SK-N-SH (cell line): Measurements from ENCODE around the gene CARD6. TPM values are rescaled to one million over a fixed set of nuclear protein-coding genes. Genes with fewer than 3 reads are reported as not detected.

Source experiments
- CTCF ChIA-PET: fragments of 300-600, 350-600 bp; formaldehyde crosslinking; extraction: SDS; loops from one replicate; lab custom pipeline; 2021; lab: Yijun Ruan, JAX
- POLR2A ChIA-PET: fragments of 350-600 bp; sonication (Branson Sonifier 250); formaldehyde crosslinking; extraction: SDS; loops from one replicate; lab custom pipeline; 2020; ENCODE audit warnings: antibody characterized with exemption, inconsistent platforms; lab: Yijun Ruan, JAX
- DNase-seq: peaks from one replicate; pipeline ENCODE4 v3.0.0; 2012
- H2AFZ ChIP-seq: fragments of 200-600 bp; sonication (generic); 2 replicates; pipeline ENCODE4 v1.8.1; 2016; ENCODE audit warnings: antibody characterized with exemption, mild to moderate bottlenecking, low read depth
- H3F3A ChIP-seq: fragments of 200-600 bp; sonication (generic); replicated peaks from 2 replicates; pipeline ENCODE3; 2016; ENCODE audit warnings: antibody characterized with exemption, mild to moderate bottlenecking; ENCODE audit not compliant: insufficient read depth
- H3K27ac ChIP-seq, 2 experiments: fragments of 200-500 bp in 1 of 2; fragments of 200-600 bp in 1 of 2; sonication (Bioruptor generic) in 1 of 2; sonication (generic), shearing (Covaris generic) in 1 of 2; 2 replicates each; pipeline versions ENCODE4 v1.5.1 to v1.6.1; 2014 to 2016; ENCODE audit warnings: low read depth in 2 of 2, inconsistent platforms in 1 of 2, low read length in 1 of 2, mild to moderate bottlenecking in 1 of 2, mixed read lengths in 1 of 2
- H3K27me3 ChIP-seq: fragments of 200-600 bp; sonication (generic), shearing (Covaris generic); 2 replicates; pipeline ENCODE4 v1.6.1; 2016; ENCODE audit warnings: mixed run types; ENCODE audit not compliant: insufficient read depth
- H3K36me3 ChIP-seq, 2 experiments: fragments of 200-500 bp in 1 of 2; fragments of 200-600 bp in 1 of 2; sonication (Bioruptor generic) in 1 of 2; sonication (generic) in 1 of 2; replicated peaks in 1 of 2; 2 replicates each; pipeline versions ENCODE3 to v1.5.1; 2014 to 2016; ENCODE audit warnings: low read length in 1 of 2, mild to moderate bottlenecking in 1 of 2; ENCODE audit not compliant: insufficient read depth in 2 of 2, control insufficient read depth in 1 of 2
- H3K4me1 ChIP-seq, 2 experiments: fragments of 200-500 bp in 1 of 2; fragments of 200-600 bp in 1 of 2; sonication (Bioruptor generic) in 1 of 2; sonication (generic), shearing (Covaris generic) in 1 of 2; 2 replicates each; pipeline versions ENCODE4 v1.5.1 to v1.6.1; 2014 to 2016; ENCODE audit warnings: low read depth in 1 of 2, low read length in 1 of 2, mixed run types in 1 of 2; ENCODE audit not compliant: insufficient read depth in 2 of 2, control insufficient read depth in 1 of 2
- H3K4me2 ChIP-seq: fragments of 200-600 bp; sonication (generic), shearing (Covaris generic); 2 replicates; pipeline ENCODE4 v1.6.1; 2017; ENCODE audit warnings: mixed run types
- H3K4me3 ChIP-seq, 2 experiments: fragments of 200-500 bp in 1 of 2; fragments of 200-600 bp in 1 of 2; sonication (Bioruptor generic) in 1 of 2; sonication (generic), shearing (Covaris generic) in 1 of 2; 2 replicates each; pipeline versions ENCODE4 v1.5.1 to v1.8.1; 2014 to 2016; ENCODE audit warnings: low read depth in 2 of 2, inconsistent platforms in 1 of 2, low read length in 1 of 2, mild to moderate bottlenecking in 1 of 2, mixed read lengths in 1 of 2, moderate library complexity in 1 of 2
- H3K79me2 ChIP-seq: fragments of 200-600 bp; sonication (generic); 2 replicates; pipeline ENCODE4 v1.8.1; 2017; ENCODE audit warnings: mild to moderate bottlenecking; ENCODE audit not compliant: insufficient read depth
- H3K9ac ChIP-seq: fragments of 200-600 bp; sonication (generic); 2 replicates; pipeline ENCODE4 v1.6.1; 2017; ENCODE audit warnings: mixed run types
- H3K9me2 ChIP-seq: fragments of 200-600 bp; sonication (generic); 2 replicates; pipeline ENCODE4 v1.6.1; 2017; ENCODE audit warnings: mixed run types
- H3K9me3 ChIP-seq: fragments of 200-600 bp; sonication (generic); 2 replicates; pipeline ENCODE4 v1.6.1; 2017; ENCODE audit warnings: mixed run types, mild to moderate bottlenecking, moderate library complexity
- H4K20me1 ChIP-seq: fragments of 200-600 bp; sonication (generic); 2 replicates; pipeline ENCODE4 v1.6.1; 2017; ENCODE audit warnings: mild to moderate bottlenecking, mixed run types; ENCODE audit not compliant: insufficient read depth
- CHD2 ChIP-seq: fragments of 150-350 bp; IDR thresholded peaks from 2 replicates; pipeline ENCODE4 v1.6.1; 2018; ENCODE audit warnings: low read length; ENCODE audit not compliant: partially characterized antibody
- EZH2phosphoT487 ChIP-seq: fragments of 200-600 bp; sonication (generic); IDR thresholded peaks from 2 replicates; pipeline ENCODE4 v1.6.1; 2017; ENCODE audit warnings: low read depth, mixed run types, mild to moderate bottlenecking, antibody characterized with exemption, moderate library complexity, borderline replicate concordance
- FOSL2 ChIP-seq: IDR thresholded peaks from 2 replicates; pipeline ENCODE4 v1.4.0; 2012; ENCODE audit warnings: low read depth, mild to moderate bottlenecking, moderate library complexity, borderline replicate concordance
- FOXJ3 ChIP-seq: sonication (generic); formaldehyde crosslinking; IDR thresholded peaks from 2 replicates; pipeline ENCODE4 v1.5.1; 2020; ENCODE audit warnings: mild to moderate bottlenecking, missing genetic modification reagents
- FOXM1 ChIP-seq: IDR thresholded peaks from 2 replicates; pipeline ENCODE4 v1.4.0; 2012; ENCODE audit warnings: low read depth, mild to moderate bottlenecking
- GABPA ChIP-seq: IDR thresholded peaks from 2 replicates; pipeline ENCODE4 v1.4.0; 2012; ENCODE audit warnings: low read depth, mild to moderate bottlenecking
- JUND ChIP-seq: IDR thresholded peaks from 2 replicates; pipeline ENCODE4 v1.4.0; 2012
- MEF2A ChIP-seq: IDR thresholded peaks from 2 replicates; pipeline ENCODE4 v1.4.0; 2012; ENCODE audit warnings: low read depth, borderline replicate concordance
- MXI1 ChIP-seq: IDR thresholded peaks from 2 replicates; pipeline ENCODE4 v1.6.1; 2012; ENCODE audit warnings: mild to moderate bottlenecking, low read depth, low read length, improper control_type of control experiment
- RCOR1 ChIP-seq: fragments of 150-350 bp; IDR thresholded peaks from 2 replicates; pipeline ENCODE4 v1.6.1; 2017; ENCODE audit warnings: antibody characterized with exemption, low read length
- REST ChIP-seq: IDR thresholded peaks from 2 replicates; pipeline ENCODE4 v1.6.1; 2012; ENCODE audit warnings: mild to moderate bottlenecking, low read depth, low read length, moderate library complexity
- SIN3A ChIP-seq: IDR thresholded peaks from 2 replicates; pipeline ENCODE4 v1.6.1; 2012; ENCODE audit warnings: low read depth, mild to moderate bottlenecking, low read length, moderate library complexity, borderline replicate concordance
- SMC3 ChIP-seq: IDR thresholded peaks from 2 replicates; pipeline ENCODE4 v1.6.1; 2012; ENCODE audit warnings: low read depth, low read length, improper control_type of control experiment
- TAF1 ChIP-seq: IDR thresholded peaks from 2 replicates; pipeline ENCODE4 v1.6.1; 2012; ENCODE audit warnings: low read depth, mild to moderate bottlenecking, low read length, moderate library complexity, borderline replicate concordance
- TCF12 ChIP-seq: IDR thresholded peaks from 2 replicates; pipeline ENCODE4 v1.4.0; 2012
- TEAD4 ChIP-seq: IDR thresholded peaks from 2 replicates; pipeline ENCODE4 v1.4.0; 2012; ENCODE audit warnings: mild to moderate bottlenecking, borderline replicate concordance; ENCODE audit not compliant: insufficient read depth
- USF1 ChIP-seq: IDR thresholded peaks from 2 replicates; pipeline ENCODE4 v1.4.0; 2012; ENCODE audit warnings: low read depth, borderline replicate concordance
- WGBS: methylation state at CpG from one replicate; pipeline ENCODE4 v1.1.6; 2017; ENCODE audit warnings: low lambda C conversion rate; 5-methylcytosine and 5-hydroxymethylcytosine counted together
- polyA plus RNA-seq, 3 experiments: library from polyadenylated mRNA; depleted of rRNA; stranded (reverse); fragments of >200 nt; gene quantifications; 2 replicates each; pipeline ENCODE4 v1.2.3, GENCODE V29; 2012
- TF ChIP-seq, protein P1 (sequence below): fragments of 200-600 bp; sonication (generic); IDR thresholded peaks from 2 replicates; pipeline ENCODE4 v1.6.1; 2017; ENCODE audit warnings: antibody characterized with exemption, mild to moderate bottlenecking, moderate library complexity
- TF ChIP-seq, protein P2 (sequence below): IDR thresholded peaks from 2 replicates; pipeline ENCODE4; 2012
- TF ChIP-seq, protein P3 (sequence below): fragments of 150-350 bp; IDR thresholded peaks from 2 replicates; pipeline ENCODE4 v1.6.1; 2016; ENCODE audit warnings: mild to moderate bottlenecking, low read depth, low read length

Gene CARD6
- polyA plus RNA-seq, 1 of the 3 experiments (the other 2 are of a cell fraction) = 0.03 TPM

- TF ChIP-seq, protein P1, sequence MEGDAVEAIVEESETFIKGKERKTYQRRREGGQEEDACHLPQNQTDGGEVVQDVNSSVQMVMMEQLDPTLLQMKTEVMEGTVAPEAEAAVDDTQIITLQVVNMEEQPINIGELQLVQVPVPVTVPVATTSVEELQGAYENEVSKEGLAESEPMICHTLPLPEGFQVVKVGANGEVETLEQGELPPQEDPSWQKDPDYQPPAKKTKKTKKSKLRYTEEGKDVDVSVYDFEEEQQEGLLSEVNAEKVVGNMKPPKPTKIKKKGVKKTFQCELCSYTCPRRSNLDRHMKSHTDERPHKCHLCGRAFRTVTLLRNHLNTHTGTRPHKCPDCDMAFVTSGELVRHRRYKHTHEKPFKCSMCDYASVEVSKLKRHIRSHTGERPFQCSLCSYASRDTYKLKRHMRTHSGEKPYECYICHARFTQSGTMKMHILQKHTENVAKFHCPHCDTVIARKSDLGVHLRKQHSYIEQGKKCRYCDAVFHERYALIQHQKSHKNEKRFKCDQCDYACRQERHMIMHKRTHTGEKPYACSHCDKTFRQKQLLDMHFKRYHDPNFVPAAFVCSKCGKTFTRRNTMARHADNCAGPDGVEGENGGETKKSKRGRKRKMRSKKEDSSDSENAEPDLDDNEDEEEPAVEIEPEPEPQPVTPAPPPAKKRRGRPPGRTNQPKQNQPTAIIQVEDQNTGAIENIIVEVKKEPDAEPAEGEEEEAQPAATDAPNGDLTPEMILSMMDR = no peak
- TF ChIP-seq, protein P2, sequence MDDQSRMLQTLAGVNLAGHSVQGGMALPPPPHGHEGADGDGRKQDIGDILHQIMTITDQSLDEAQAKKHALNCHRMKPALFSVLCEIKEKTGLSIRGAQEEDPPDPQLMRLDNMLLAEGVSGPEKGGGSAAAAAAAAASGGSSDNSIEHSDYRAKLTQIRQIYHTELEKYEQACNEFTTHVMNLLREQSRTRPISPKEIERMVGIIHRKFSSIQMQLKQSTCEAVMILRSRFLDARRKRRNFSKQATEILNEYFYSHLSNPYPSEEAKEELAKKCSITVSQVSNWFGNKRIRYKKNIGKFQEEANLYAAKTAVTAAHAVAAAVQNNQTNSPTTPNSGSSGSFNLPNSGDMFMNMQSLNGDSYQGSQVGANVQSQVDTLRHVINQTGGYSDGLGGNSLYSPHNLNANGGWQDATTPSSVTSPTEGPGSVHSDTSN = no peak
- TF ChIP-seq FOSL2 (no peak), EZH2phosphoT487 (no peak)
- TF ChIP-seq, all 33 proteins: peak for 0
Measured at GRCh38 chr5:40873286-40873880, 32.2 kb downstream of the CARD6 start (continued).

- no peak overlapping the region for H3K27ac ChIP-seq
- H3K79me2 ChIP-seq = no peaks in the 10 kb centered on the region
- H3K4me2 ChIP-seq = no peak overlapping the region
- H3K9me3 ChIP-seq = 0 out of 2 replicates have a peak, but pooled peaks cover 5% of the 10 kb centered on the region
- TF ChIP-seq TEAD4 = no peak
- no peak for TF ChIP-seq FOXM1
- TF ChIP-seq MXI1 = no peak
- no peak for TF ChIP-seq FOSL2
- no peak for TF ChIP-seq MEF2A
- TF ChIP-seq GABPA = no peak
- TF ChIP-seq SIN3A = no peak
- no peak for TF ChIP-seq REST
- no peak for TF ChIP-seq TAF1
- TF ChIP-seq RCOR1 = no peak
- no peak for TF ChIP-seq USF1
- no peak for TF ChIP-seq SMC3
- TF ChIP-seq, protein P3, sequence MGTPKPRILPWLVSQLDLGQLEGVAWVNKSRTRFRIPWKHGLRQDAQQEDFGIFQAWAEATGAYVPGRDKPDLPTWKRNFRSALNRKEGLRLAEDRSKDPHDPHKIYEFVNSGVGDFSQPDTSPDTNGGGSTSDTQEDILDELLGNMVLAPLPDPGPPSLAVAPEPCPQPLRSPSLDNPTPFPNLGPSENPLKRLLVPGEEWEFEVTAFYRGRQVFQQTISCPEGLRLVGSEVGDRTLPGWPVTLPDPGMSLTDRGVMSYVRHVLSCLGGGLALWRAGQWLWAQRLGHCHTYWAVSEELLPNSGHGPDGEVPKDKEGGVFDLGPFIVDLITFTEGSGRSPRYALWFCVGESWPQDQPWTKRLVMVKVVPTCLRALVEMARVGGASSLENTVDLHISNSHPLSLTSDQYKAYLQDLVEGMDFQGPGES = no peak
- no peak for TF ChIP-seq JUND
- no peak for TF ChIP-seq CHD2
- TF ChIP-seq FOXJ3 (CRISPR knock-in tag) = no peak
- no peak for TF ChIP-seq TCF12
- no peaks in the 10 kb centered on the region for H4K20me1 ChIP-seq
- no peaks in the 10 kb centered on the region; the same call in 1 of the 2 replicates for H3K27me3 ChIP-seq
- H3F3A ChIP-seq = peaks cover 7% of the 10 kb centered on the region
- ChIA-PET CTCF (interaction anchor here (1.0 to 1.2 kb wide), 2 partner anchors 28 to 927 kb away, joined by 3 read pairs; no protein-coding TSS in a partner anchor), POLR2A (no interaction called here)
- H3K4me1 ChIP-seq = no peaks in the 10 kb centered on the region
- H3K4me3 ChIP-seq = no peak overlapping the region
- DNase-seq = no peak
- WGBS = 49% methylated on average over 3 of the region's 3 CpGs
- H3K36me3 ChIP-seq = no peaks in the 10 kb centered on the region
- H3K9ac ChIP-seq = no peak overlapping the region
- no peak overlapping the region for H2AFZ ChIP-seq
- no peaks in the 10 kb centered on the region for H3K9me2 ChIP-seq
Measured at GRCh38 chr5:40875958-40876357, 34.8 kb downstream of the CARD6 start.
